ENCODE results near the gene CNKSR3.

CNKSR3 gene

DNA sequence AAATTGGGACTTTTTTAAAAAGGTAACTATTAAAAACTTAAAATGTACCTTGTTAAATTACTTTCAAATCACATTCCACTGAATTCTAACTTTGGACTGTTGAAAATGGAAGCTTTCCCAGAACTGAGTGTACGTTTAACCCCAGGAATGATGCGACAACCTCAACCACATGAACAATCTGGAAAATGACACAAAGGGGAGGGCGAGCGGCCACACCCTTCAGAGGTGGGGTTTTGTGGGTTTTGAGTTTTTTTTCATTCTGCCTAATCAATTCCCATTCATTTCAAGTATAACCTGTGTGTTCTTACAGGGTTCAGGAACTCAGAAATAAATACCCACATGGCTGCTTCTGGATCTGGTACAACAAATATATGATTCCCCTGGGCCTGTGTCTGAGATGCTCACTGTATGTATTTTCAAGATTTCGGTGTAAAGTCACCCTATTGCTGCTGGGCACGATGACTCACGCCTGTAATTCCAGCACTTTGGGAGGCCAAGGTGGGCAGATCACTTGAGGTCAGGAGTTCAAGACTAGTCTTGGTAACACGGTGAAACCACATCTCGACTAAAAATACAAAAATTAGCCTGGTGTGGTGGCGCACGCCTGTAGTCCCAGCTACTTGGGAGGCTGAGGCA lies 21.6 kb downstream of the CNKSR3 start:
- no peak for TF ChIP-seq GABPA (IDR thresholded peaks at IDR 0.05; ENCODE audit: low read depth)
- no peak for TF ChIP-seq SPI1 (IDR thresholded peaks at IDR 0.05; ENCODE audit: borderline replicate concordance, low read depth)
- TF ChIP-seq, protein P1, sequence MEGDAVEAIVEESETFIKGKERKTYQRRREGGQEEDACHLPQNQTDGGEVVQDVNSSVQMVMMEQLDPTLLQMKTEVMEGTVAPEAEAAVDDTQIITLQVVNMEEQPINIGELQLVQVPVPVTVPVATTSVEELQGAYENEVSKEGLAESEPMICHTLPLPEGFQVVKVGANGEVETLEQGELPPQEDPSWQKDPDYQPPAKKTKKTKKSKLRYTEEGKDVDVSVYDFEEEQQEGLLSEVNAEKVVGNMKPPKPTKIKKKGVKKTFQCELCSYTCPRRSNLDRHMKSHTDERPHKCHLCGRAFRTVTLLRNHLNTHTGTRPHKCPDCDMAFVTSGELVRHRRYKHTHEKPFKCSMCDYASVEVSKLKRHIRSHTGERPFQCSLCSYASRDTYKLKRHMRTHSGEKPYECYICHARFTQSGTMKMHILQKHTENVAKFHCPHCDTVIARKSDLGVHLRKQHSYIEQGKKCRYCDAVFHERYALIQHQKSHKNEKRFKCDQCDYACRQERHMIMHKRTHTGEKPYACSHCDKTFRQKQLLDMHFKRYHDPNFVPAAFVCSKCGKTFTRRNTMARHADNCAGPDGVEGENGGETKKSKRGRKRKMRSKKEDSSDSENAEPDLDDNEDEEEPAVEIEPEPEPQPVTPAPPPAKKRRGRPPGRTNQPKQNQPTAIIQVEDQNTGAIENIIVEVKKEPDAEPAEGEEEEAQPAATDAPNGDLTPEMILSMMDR (IDR thresholded peaks at IDR 0.05; ENCODE audit: insufficient read depth, low read length) = no peak
- TF ChIP-seq, protein P2, sequence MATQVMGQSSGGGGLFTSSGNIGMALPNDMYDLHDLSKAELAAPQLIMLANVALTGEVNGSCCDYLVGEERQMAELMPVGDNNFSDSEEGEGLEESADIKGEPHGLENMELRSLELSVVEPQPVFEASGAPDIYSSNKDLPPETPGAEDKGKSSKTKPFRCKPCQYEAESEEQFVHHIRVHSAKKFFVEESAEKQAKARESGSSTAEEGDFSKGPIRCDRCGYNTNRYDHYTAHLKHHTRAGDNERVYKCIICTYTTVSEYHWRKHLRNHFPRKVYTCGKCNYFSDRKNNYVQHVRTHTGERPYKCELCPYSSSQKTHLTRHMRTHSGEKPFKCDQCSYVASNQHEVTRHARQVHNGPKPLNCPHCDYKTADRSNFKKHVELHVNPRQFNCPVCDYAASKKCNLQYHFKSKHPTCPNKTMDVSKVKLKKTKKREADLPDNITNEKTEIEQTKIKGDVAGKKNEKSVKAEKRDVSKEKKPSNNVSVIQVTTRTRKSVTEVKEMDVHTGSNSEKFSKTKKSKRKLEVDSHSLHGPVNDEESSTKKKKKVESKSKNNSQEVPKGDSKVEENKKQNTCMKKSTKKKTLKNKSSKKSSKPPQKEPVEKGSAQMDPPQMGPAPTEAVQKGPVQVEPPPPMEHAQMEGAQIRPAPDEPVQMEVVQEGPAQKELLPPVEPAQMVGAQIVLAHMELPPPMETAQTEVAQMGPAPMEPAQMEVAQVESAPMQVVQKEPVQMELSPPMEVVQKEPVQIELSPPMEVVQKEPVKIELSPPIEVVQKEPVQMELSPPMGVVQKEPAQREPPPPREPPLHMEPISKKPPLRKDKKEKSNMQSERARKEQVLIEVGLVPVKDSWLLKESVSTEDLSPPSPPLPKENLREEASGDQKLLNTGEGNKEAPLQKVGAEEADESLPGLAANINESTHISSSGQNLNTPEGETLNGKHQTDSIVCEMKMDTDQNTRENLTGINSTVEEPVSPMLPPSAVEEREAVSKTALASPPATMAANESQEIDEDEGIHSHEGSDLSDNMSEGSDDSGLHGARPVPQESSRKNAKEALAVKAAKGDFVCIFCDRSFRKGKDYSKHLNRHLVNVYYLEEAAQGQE (IDR thresholded peaks at IDR 0.05; ENCODE audit: insufficient replicate concordance, low read depth) = no peak
- TF ChIP-seq POLR2AphosphoS5 (IDR thresholded peaks at IDR 0.05; ENCODE audit: low read depth) = no peak
- DNase-seq (ENCODE audit: low read depth in 1 of 2, low spot score in 1 of 2) = no peak
- Histone ChIP-seq H3K4me3 (replicated peaks; ENCODE audit: insufficient read depth, low read length) (no peak overlapping the region), H3K27me3 (ENCODE audit: insufficient read depth, poor library complexity, severe bottlenecking) (no peaks in the 10 kb centered on the region), H3K27ac (replicated peaks) (no peak overlapping the region)

DNA sequence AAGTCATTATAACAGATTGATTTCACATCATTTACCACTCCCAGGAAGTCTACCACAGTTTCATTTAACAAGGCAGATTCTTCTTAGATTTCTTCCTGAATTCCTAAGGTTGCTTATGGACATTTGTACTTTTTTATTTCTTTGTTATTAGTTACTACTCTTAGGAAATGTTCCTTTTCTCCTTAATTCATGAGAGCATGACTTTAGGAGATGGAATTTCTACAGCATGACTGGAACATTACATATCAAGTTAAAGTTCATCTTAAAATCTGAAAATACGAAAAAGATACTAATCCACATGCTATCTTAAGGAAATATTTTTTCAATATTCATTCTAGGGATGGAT lies 22.3 kb downstream of the CNKSR3 start:
- no peak overlapping the region for H3K27ac ChIP-seq (replicated peaks)
- TF ChIP-seq, protein P1 (IDR thresholded peaks at IDR 0.05; ENCODE audit: insufficient read depth, low read length) = no peak
- TF ChIP-seq, protein P2 (IDR thresholded peaks at IDR 0.05; ENCODE audit: insufficient replicate concordance, low read depth) = no peak
- TF ChIP-seq GABPA (IDR thresholded peaks at IDR 0.05; ENCODE audit: low read depth) = no peak
- TF ChIP-seq POLR2AphosphoS5 (IDR thresholded peaks at IDR 0.05; ENCODE audit: low read depth) = no peak
- TF ChIP-seq SPI1 (IDR thresholded peaks at IDR 0.05; ENCODE audit: borderline replicate concordance, low read depth) = no peak
- no peak for DNase-seq (ENCODE audit: low read depth in 1 of 2, low spot score in 1 of 2)
- H3K4me3 ChIP-seq (replicated peaks; ENCODE audit: insufficient read depth, low read length) = no peak overlapping the region
- H3K27me3 ChIP-seq (ENCODE audit: insufficient read depth, poor library complexity, severe bottlenecking) = no peaks in the 10 kb centered on the region

DNA sequence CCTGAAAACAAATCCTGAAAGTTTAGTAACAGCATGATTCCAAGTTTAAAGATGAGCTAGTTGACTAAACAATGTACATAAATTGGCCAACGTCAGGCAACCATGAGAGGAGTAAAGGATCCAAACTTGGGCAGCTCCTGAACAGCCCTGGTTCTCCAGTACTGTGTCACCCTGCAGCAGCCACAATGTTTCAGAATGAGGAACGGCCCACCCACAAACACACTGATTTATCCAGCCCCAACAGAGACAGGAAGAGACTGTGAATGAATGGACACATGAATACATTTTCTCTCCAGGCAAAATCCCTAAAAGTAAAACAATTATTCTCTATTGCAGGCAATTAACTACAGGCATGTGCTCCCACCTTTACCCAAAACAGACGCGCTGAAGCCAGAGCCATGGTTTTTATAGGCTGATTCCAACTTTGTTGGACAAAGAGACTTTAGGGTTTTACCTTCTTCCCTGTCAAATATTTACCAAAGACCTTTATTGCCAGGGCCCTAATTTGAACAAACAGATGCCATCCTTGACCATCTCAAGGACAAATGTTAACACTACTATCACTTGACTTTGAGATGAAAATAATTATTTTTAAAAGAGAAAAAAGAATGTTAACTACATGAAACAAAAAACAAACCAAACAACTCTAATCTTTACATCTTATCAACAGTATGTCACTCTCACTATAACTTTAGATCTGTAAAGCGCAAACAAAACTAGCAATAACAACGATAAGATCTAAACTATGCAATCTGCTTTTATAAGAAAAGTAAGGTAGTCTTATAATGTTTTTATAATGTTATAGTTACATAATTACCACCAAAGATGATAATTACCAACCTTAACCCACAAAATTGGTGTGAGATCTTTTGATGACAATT lies 22.9 kb downstream of the CNKSR3 start:
- Histone ChIP-seq H3K27me3 (ENCODE audit: insufficient read depth, poor library complexity, severe bottlenecking) (no peaks in the 10 kb centered on the region), H3K4me3 (replicated peaks; ENCODE audit: insufficient read depth, low read length) (no peak overlapping the region), H3K27ac (replicated peaks) (no peak overlapping the region)
- no peak for DNase-seq (ENCODE audit: low read depth in 1 of 2, low spot score in 1 of 2)
- TF ChIP-seq, protein P1 (IDR thresholded peaks at IDR 0.05; ENCODE audit: insufficient read depth, low read length) = no peak
- no peak for TF ChIP-seq POLR2AphosphoS5 (IDR thresholded peaks at IDR 0.05; ENCODE audit: low read depth)
- TF ChIP-seq GABPA (IDR thresholded peaks at IDR 0.05; ENCODE audit: low read depth) = no peak
- TF ChIP-seq, protein P2 (IDR thresholded peaks at IDR 0.05; ENCODE audit: insufficient replicate concordance, low read depth) = no peak
- TF ChIP-seq SPI1 (IDR thresholded peaks at IDR 0.05; ENCODE audit: borderline replicate concordance, low read depth) = no peak

Measured in HL-60 (cell line).